ENCODE results near the gene RFNG.

RFNG gene

GRCh38 chr17:82023447-82024241, 28.0 kb downstream of the RFNG start:
- DNase-seq, result no peak

DNA sequence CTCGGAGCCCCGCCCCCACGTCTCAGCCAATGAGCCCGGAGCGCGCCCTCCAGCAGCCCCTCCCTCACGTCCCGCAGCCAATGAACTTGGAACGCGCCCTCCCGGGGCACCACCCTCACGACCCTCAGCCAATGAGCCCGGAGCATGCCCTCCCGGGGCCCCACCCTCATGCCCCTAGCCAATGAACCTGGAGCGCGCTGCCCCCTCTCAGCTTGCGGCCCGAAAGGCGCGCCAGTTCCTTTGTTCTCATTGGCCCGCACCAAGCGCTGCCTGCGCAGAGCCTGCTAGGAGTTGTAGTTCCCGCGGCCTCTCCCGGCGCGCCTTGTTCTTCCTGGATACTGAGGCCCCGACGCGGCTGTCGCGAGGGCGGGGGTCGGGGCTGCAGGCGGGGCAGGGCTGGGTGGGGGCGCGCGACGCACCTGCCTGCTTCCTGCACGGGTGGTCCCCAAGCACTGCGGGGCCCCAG, 28.6 kb downstream of the RFNG start, which contains the start of gene LRRC45:
Gene LRRC45 (plus strand): TSS at position 325 of the 466 bp plus-strand sequence. CDS start 339 bp downstream, outside the sequence.
- peak; percentile 100 for DNase-seq

- no peak for DNase-seq
These were observed 29.2 kb downstream of the RFNG start, which contains the start of gene CENPX for GRCh38 chr17:82022310-82022980. Gene CENPX (minus strand): TSS chr17:82022878. CDS start chr17:82022861, 17 bp downstream.

DNA sequence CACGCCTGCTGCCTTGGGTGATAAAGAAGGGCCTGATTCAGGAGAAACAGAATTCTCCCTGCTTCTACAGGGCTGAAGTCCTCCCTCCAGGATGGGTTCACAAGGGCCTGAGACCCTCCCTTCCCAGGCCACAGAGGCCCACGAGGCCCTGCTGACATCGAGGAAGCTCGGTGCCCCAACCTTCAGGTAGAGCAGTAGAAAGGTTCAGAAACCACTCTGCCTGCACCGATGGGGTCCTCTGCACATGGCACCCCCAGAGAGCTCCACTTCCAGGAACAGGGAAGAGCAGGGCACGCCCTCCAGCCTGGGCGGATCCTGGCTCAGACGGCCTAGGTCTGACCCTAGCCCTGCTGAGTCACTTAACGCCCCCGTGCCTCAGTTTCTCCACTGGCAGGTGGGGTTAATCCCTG, 29.7 kb downstream of the RFNG start:
- DNase-seq, result no peak

DNA sequence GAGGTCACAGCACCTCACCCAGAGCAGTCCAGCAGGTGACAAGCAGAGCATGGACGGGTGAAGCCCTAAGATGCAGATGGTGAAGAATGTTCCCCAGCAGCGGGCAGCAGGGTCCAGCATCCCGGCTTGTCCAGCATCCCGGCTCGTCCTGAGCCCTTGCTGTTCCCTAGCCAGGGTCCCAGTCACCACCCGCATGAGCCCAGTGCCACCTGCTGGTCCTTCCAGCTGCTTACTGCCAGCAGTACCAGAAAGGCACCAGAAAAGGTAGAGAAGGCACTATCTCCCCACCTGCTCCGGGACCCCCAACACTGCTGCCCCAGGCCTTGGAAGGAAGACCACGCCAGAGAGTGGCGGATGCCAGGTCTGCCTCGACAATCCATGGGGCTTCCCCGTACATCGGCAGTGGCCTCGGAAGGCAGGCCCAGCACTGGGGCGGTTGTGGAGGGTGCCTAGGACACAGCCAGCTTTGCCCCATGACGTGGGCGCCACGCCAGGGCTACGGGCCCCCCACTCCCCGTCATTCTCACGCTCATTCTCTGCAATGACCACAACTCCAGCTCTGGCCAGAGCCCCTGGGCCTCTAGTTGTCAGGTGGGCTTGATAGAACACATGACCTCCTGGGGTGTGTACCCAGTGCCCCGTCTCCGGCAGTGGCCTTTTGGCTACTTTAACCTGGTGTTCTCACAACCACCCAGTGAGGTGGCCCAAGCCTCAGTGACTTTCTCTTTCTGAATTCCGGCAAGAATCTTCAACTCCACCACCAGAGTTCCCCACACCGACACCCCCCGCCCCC, 30.3 kb downstream of the RFNG start:
- peak; percentile 35 for DNase-seq

DNA sequence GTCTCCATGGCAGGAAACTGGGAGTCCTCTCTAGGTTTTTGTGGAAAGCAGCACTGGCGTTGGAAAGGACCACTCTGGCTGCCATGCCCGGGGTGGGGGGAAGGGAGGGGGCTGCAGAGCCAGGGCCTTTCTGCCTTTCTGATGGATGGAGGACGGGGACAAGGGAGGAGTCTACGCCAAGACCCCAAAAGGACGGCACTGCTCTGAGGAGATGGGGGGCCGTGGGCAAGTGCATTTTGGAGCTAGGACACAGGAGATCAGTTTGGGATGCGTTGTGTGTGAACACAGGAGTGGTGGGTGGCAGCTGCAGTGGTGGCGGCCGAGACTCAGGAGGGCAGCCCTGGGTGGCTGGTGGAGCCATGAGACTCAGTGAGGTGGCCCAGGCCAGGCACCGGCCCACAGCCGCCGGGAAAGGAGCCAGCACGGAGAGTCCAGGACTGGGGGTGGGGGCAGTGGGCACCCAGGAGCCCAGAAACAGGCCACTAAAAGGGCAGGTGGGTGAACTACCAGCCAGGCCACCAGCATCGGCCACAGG, 31.0 kb downstream of the RFNG start:
- DNase-seq, result no peak

DNA sequence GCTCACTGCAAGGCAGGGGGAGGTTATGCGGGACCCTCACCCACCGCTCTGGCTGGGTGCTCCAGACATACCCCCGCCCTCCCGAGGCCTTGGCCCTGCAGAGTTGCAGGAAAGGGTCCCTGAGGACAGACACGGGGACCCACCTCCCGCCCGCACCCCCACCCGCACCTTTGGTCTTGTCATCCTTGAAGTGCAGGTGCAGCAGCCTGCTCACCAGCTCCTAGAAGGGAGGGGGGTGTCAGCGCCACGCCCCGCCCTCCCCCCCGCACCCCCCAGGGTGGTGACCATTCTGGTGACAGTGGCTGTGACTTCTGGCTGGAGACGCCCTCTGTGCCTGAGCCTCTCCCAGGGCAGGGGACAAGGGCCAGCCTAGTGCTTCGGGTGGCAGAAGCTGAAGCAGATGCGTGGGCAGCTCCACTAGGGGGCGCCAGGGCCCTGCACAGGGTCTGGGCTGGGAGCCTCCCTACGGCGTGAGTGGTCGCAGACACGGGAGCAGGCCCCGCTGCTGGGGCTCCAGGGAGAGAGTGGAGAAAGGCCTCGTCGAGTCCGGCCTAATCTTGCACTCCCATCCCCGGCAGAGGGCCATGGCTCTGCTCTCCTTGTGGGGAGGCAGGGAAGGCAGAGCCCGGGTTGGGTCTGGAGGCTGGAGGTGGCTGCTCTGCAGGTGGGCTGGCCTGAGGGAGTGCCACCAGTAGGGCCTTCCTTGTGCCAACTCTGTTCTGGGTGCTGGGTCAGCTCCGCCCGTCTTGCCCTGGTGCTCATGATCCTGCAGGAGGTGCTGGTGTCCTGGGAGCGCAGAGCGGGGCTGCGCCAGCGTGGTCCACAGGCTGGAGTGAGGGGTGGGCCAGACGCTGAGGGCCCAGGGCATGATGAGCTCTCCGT, 31.7 kb downstream of the RFNG start:
- peak; percentile 29 for DNase-seq

DNA sequence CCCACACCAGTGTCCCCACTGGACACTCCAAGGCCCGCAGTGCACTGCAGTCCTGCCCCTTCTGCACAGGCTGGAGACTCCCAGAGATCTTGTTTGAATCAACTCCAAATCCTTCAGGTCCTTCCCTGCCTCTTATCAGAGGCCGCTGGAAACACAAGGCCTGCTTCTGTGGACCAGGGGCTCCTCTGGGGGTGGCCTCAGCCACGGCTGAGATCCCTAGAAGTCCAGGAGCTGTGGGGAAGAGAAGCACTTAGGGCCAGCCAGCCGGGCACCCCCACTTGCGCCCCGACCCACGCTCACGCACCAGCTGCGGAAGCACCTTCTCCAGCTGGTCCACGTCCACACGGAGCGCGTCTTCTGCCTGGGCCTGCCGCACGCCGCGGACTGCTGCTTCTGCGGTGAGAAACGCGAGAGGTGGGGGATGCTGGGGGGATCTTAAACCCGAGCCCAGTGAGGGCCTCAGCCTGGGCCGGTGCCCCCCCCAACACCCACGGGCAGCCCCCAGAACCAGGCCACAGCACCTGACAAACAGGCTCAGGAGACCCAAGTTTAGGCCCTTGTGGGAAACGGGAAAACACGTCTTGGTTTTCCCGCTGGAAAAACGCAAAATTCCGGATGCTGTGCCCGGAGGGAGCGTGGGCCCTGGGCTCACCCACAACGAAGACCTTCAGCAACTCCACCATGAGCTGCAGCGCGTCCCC, 32.5 kb downstream of the RFNG start:
- DNase-seq, result no peak

GRCh38 chr17:82018152-82018988, 33.2 kb downstream of the RFNG start:
- DNase-seq, result no peak

DNA sequence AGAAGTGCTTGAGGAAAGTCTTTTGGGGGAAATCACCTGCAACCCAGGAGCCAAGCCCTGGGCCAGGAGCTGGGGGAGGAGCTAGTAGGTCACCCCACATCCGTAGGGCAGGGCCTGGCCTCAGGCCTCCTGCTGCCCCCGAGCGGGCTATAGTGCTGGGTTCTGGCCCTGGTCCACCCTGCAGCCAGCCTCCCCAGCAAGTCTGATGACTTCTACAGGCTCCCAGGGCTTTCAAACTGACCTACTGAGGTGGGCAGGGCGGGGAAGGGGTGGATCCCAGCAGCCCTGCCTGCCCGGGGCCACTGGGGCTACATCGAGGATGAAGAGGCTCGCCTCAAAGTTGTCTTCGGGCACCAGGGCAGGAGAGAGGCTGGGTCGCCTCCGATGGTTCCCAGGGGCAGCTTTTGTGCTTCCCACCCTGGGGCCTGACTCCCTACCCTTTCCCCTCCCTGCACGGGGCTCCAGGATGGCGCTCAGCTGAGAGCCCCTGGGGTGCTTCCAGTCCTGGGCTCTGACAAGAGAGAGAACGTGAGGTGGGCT, 33.9 kb downstream of the RFNG start:
- DNase-seq, result no peak

DNA sequence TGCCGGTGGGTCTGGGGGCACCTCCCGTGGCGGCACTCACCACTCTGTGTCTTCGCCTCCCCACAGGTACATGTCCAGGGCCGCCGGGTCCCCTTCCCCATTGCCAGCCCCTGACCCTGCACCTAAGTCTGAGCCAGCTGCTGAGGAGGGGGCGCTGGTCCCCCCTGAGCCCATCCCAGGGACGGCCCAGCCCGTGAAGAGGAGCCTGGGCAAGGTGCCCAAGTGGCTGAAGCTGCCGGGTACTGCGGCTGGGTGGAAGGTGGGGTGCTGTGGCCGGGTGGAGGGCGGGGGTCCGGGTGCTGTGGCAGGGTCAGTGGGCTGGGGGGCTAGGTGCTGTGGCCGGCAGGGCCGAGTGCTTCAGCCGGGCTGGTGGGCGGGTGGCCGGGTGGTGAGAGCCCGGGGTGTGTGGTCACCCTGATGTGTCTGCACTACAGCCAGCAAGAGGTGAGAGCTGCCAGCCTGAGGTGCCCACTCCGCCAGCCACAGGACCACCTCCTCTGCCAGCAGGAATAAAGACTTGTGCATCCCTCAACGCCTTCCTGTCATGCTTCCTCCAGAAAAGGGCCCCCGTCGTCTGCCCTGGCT, 34.6 kb downstream of the RFNG start:
- DNase-seq, result no peak

GRCh38 chr17:82016061-82016874, 35.3 kb downstream of the RFNG start:
- DNase-seq, result no peak

- no peak for DNase-seq
These were observed 36.2 kb downstream of the RFNG start for GRCh38 chr17:82015311-82015971.

GRCh38 chr17:82014971-82015310, 36.7 kb downstream of the RFNG start:
- no peak for DNase-seq

- no peak for DNase-seq
These were observed 37.2 kb downstream of the RFNG start for GRCh38 chr17:82014432-82014831.

DNA sequence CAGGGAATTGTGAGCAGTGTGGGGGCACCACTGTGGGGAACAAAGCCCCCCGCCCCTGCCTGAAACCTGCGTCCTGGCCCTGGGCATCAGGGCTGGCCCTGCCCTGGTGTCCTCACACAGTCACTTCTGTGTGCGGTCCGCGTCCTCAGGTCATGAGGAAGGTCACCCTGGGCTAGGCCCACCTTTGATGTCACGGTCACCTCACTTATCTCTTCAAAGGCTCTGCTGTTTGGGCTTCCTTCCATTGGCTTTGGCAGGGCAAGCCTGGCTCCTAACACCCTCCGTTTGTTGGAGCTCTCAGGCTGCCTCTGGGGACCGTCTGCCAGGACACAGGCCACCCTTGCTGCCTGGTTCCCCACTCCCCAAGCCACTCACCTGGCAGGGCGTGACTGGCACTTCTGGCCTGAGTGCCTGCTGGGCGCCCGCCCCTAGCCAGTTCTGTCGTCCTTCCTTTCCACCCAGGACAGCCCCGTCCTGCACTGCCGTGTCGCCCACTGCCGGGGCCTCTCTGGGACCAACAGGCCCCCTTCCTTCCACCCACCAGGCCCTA, 37.8 kb downstream of the RFNG start:
- no peak for DNase-seq

DNA sequence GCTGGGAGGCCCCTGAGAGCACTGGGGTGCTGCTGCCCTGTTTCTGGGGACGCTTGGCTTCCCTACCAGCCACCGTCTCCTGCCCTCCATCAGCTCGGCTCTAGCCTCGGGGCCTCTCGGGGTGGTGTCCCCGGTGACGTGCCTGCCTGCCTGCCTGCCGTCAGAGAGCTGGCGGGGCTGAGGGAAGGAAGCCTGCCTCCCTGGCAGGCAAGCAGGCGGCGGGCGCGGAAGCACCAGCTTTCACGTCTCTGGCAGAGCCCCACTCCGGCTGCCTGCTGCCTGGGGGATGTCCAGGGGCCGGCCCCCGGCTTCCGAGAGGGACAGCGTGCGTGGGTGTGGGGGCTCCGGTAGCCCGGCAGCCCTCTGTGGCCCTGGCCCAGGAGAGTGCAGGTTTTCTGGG, 38.3 kb downstream of the RFNG start:
- DNase-seq, result no peak
